ENCODE data around the gene PROP1. TPM values are rescaled to one million over a fixed set of nuclear protein-coding genes. Genes with fewer than 3 reads are reported as not detected.

Gene PROP1
- total RNA-seq, 1 experiment from 2014 or later = not detected

GRCh38 chr5:177984584-177985206, 11.3 kb downstream of the PROP1 start:
- CTCF ChIA-PET = no interaction called here
- POLR2A ChIA-PET (ENCODE audit: low non-redundant PET) = no interaction called here
- TF ChIP-seq CTCF (conservative IDR thresholded peaks at IDR 0.05; ENCODE audit: low read depth, low read length) = no peak
- TF ChIP-seq EZH2 (IDR thresholded peaks at IDR 0.05; ENCODE audit: borderline replicate concordance, low read depth, low read length, poor library complexity, severe bottlenecking) = peak; percentile 48
- no peaks in the 10 kb centered on the region for H3K9me3 ChIP-seq (ENCODE audit: low read depth, low read length, poor library complexity, severe bottlenecking)
- no peak overlapping the region for H3K27ac ChIP-seq (ENCODE audit: low read depth, low read length, poor library complexity, severe bottlenecking)
- H3K4me1 ChIP-seq (ENCODE audit: insufficient read depth, low read length, poor library complexity, severe bottlenecking) = no peaks in the 10 kb centered on the region
- DNase-seq (ENCODE audit: low spot score) = peak; percentile 3
- BruUV-seq (replicated peaks) = no TSS peak
- no peaks in the 10 kb centered on the region for H3K36me3 ChIP-seq (ENCODE audit: insufficient read depth, low read length, poor library complexity, severe bottlenecking)
- H3K4me3 ChIP-seq (ENCODE audit: low read depth, low read length, poor library complexity, severe bottlenecking) = no peak overlapping the region
- intact Hi-C loops (cut with micrococcal nuclease; ENCODE audit: unreplicated experiment) = no loop called here
- H3K27me3 ChIP-seq (replicated peaks; ENCODE audit: insufficient read depth, low read depth, low read length, poor library complexity) = peaks cover 47% of the 10 kb centered on the region

- H3K9me3 ChIP-seq (ENCODE audit: low read depth, low read length, poor library complexity, severe bottlenecking) = no peaks in the 10 kb centered on the region
- no peak for DNase-seq (ENCODE audit: low spot score)
- H3K4me1 ChIP-seq (ENCODE audit: insufficient read depth, low read length, poor library complexity, severe bottlenecking) = no peaks in the 10 kb centered on the region
- ChIA-PET CTCF (no interaction called here), POLR2A (ENCODE audit: low non-redundant PET) (no interaction called here)
- no TSS peak for BruUV-seq (replicated peaks)
- H3K27me3 ChIP-seq (replicated peaks; ENCODE audit: insufficient read depth, low read depth, low read length, poor library complexity) = peaks cover 44% of the 10 kb centered on the region
- H3K27ac ChIP-seq (ENCODE audit: low read depth, low read length, poor library complexity, severe bottlenecking) = no peak overlapping the region
- H3K4me3 ChIP-seq (ENCODE audit: low read depth, low read length, poor library complexity, severe bottlenecking) = no peak overlapping the region
- no peaks in the 10 kb centered on the region for H3K36me3 ChIP-seq (ENCODE audit: insufficient read depth, low read length, poor library complexity, severe bottlenecking)
- intact Hi-C loops (cut with micrococcal nuclease; ENCODE audit: unreplicated experiment) = no loop called here
- TF ChIP-seq EZH2 (IDR thresholded peaks at IDR 0.05; ENCODE audit: borderline replicate concordance, low read depth, low read length, poor library complexity, severe bottlenecking) (peak; percentile 21), CTCF (conservative IDR thresholded peaks at IDR 0.05; ENCODE audit: low read depth, low read length) (no peak)
Observed at GRCh38 chr5:177983763-177984583, 12.1 kb downstream of the PROP1 start.

- TF ChIP-seq CTCF (conservative IDR thresholded peaks at IDR 0.05; ENCODE audit: low read depth, low read length) (no peak), EZH2 (IDR thresholded peaks at IDR 0.05; ENCODE audit: borderline replicate concordance, low read depth, low read length, poor library complexity, severe bottlenecking) (no peak)
Observed at GRCh38 chr5:177982956-177983355, 13.1 kb downstream of the PROP1 start.

More at GRCh38 chr5:177982956-177983355, 13.1 kb downstream of the PROP1 start:
- intact Hi-C loops (cut with micrococcal nuclease; ENCODE audit: unreplicated experiment) = no loop called here
- Histone ChIP-seq H3K27me3 (replicated peaks; ENCODE audit: insufficient read depth, low read depth, low read length, poor library complexity) (peaks cover 42% of the 10 kb centered on the region), H3K4me1 (ENCODE audit: insufficient read depth, low read length, poor library complexity, severe bottlenecking) (no peaks in the 10 kb centered on the region), H3K27ac (ENCODE audit: low read depth, low read length, poor library complexity, severe bottlenecking) (no peak overlapping the region), H3K4me3 (ENCODE audit: low read depth, low read length, poor library complexity, severe bottlenecking) (no peak overlapping the region), H3K9me3 (ENCODE audit: low read depth, low read length, poor library complexity, severe bottlenecking) (no peaks in the 10 kb centered on the region), H3K36me3 (ENCODE audit: insufficient read depth, low read length, poor library complexity, severe bottlenecking) (no peaks in the 10 kb centered on the region)
- BruUV-seq (replicated peaks) = no TSS peak
- POLR2A ChIA-PET (ENCODE audit: low non-redundant PET) = no interaction called here
- CTCF ChIA-PET = no interaction called here
- DNase-seq (ENCODE audit: low spot score) = no peak
